CD4-positive, alpha-beta T cell (primary cell): ENCODE results near the gene DOCK4. TPM values are rescaled to one million over a fixed set of nuclear protein-coding genes. Genes with fewer than 3 reads are reported as not detected.
A peak's percentile ranks its signal among the peaks of the same experiment; 100 is the strongest.

Source experiments
- ATAC-seq: fragments of 200-7000 bp; cut with Tn5 transposase; one replicate; pipeline ENCODE4 v1.10.0; 2022; ENCODE audit warnings: mild to moderate bottlenecking; ENCODE audit not compliant: poor library complexity
- CTCF ChIA-PET: fragments of 350-600 bp; sonication (Branson Sonifier 250); formaldehyde crosslinking; loops from one replicate; lab custom pipeline; 2021; ENCODE audit warnings: antibody characterized with exemption, inconsistent platforms; lab: Charles Lee
- POLR2A ChIA-PET: fragments of 350-600 bp; sonication (Branson Sonifier 250); formaldehyde crosslinking; loops from one replicate; lab custom pipeline; 2021; ENCODE audit warnings: antibody characterized with exemption, inconsistent platforms; lab: Charles Lee
- DNase-seq, 14 experiments: peaks; one replicate each; pipeline ENCODE4 v3.0.0-alpha.2; 2013 to 2020; ENCODE audit warnings: mixed read lengths in 2 of 14
- H3K27ac ChIP-seq, 2 donors: one replicate each; pipeline versions ENCODE4 v1.5.1 to v1.7.0; 2013; ENCODE audit warnings: low read length in 2 of 2, low read depth in 1 of 2, mild to moderate bottlenecking in 1 of 2
- H3K27me3 ChIP-seq, 2 experiments: 1 replicate in 1 of 2; 2 replicates in 1 of 2; pipeline versions ENCODE4 v1.6.1 to v1.7.0; 2013; ENCODE audit warnings: low read length in 2 of 2, control low read depth in 1 of 2, mild to moderate bottlenecking in 1 of 2, moderate library complexity in 1 of 2; ENCODE audit not compliant: insufficient read depth in 2 of 2, control insufficient read depth in 1 of 2
- H3K36me3 ChIP-seq: one replicate; pipeline ENCODE4 v1.6.1; 2013; ENCODE audit warnings: low read length, control low read depth; ENCODE audit not compliant: insufficient read depth
- H3K4me1 ChIP-seq: one replicate; pipeline ENCODE4 v1.6.1; 2013; ENCODE audit warnings: low read length, control low read depth; ENCODE audit not compliant: insufficient read depth
- H3K4me3 ChIP-seq: one replicate; pipeline ENCODE4 v1.5.1; 2013; ENCODE audit warnings: mild to moderate bottlenecking, low read length, moderate library complexity
- H3K9me3 ChIP-seq, 2 experiments: 1 replicate in 1 of 2; 2 replicates in 1 of 2; pipeline versions ENCODE4 v1.6.1 to v1.7.0; 2013; ENCODE audit warnings: low read length in 2 of 2, mild to moderate bottlenecking in 2 of 2, control low read depth in 1 of 2, moderate library complexity in 1 of 2; ENCODE audit not compliant: control insufficient read depth in 1 of 2, insufficient read depth in 1 of 2
- H3K27ac Mint-ChIP-seq: one replicate; pipeline ENCODE4 v1.8.0; 2020; ENCODE audit warnings: mixed read lengths
- H3K27me3 Mint-ChIP-seq: one replicate; pipeline ENCODE4 v1.8.0; 2021; ENCODE audit warnings: mixed read lengths
- H3K36me3 Mint-ChIP-seq: one replicate; pipeline ENCODE4 v1.8.0; 2021; ENCODE audit warnings: low read depth, mixed read lengths
- H3K4me1 Mint-ChIP-seq: one replicate; pipeline ENCODE4 v1.8.0; 2021; ENCODE audit warnings: low read depth, mixed read lengths
- H3K4me3 Mint-ChIP-seq: one replicate; pipeline ENCODE4 v1.8.0; 2020; ENCODE audit warnings: mild to moderate bottlenecking, mixed read lengths
- H3K9me3 Mint-ChIP-seq: one replicate; pipeline ENCODE4 v1.8.0; 2020; ENCODE audit warnings: mixed read lengths
- intact Hi-C, 2 experiments: fragments of 100-400 bp; cut with DNase I in 1 of 2; cut with micrococcal nuclease in 1 of 2; formaldehyde crosslinking; loops; one replicate each; pipeline versions ENCODE4 v1.15.1 to v1.9.0; 2023 to 2025; cut with DNase I, micrococcal nuclease
- total RNA-seq, 174 experiments: library from RNA in 2 of 174; stranded (reverse) in 2 of 174; gene quantifications; one replicate each; pipeline ENCODE4 v1.2.3 and lab custom pipeline; 2021 to 2026
- TF ChIP-seq, protein P1 (sequence below): fragments of 200-600 bp; IDR thresholded peaks from one replicate; pipeline ENCODE4 v1.8.0; 2022; ENCODE audit warnings: antibody characterized with exemption, mild to moderate bottlenecking

Gene DOCK4
- total RNA-seq, 2 experiments from 2014 or later = 0.31 to 0.38 TPM

DNA sequence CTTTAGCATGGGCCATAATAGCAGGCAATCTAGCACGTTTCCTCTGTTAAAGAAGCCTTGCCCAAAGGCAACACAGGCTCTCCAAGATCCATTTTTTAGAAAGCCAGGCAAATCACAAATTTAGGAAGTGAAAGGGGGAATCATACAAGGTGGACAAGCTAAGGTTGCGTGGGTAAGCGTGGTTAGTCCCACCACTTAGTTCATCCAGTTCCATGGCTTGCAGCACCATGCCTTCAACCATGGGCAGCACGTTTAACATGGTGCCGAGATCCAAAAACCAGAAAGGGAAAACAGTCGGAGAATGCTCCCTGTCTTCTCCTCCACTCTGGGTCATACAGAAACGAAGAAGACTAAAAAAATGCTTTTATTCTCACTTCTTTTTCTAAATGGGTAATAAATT is 409.5 kb downstream of the DOCK4 start:
- H3K4me3 Mint-ChIP-seq = no peak overlapping the region
- POLR2A ChIA-PET = no interaction called here
- Histone ChIP-seq H3K4me3 (no peak overlapping the region), H3K27me3 (no peaks in the 10 kb centered on the region), H3K4me1 (no peaks in the 10 kb centered on the region), H3K9me3 (peaks cover 22 to 64% of the 10 kb centered on the region in 2 experiments), H3K27ac (no peak overlapping the region), H3K36me3 (no peaks in the 10 kb centered on the region)
- CTCF ChIA-PET = no interaction called here
- DNase-seq (peak in 1 of 14 experiments; percentile 15), ATAC-seq (no peak)
- H3K4me1 Mint-ChIP-seq = no peaks in the 10 kb centered on the region
- TF ChIP-seq, protein P1, sequence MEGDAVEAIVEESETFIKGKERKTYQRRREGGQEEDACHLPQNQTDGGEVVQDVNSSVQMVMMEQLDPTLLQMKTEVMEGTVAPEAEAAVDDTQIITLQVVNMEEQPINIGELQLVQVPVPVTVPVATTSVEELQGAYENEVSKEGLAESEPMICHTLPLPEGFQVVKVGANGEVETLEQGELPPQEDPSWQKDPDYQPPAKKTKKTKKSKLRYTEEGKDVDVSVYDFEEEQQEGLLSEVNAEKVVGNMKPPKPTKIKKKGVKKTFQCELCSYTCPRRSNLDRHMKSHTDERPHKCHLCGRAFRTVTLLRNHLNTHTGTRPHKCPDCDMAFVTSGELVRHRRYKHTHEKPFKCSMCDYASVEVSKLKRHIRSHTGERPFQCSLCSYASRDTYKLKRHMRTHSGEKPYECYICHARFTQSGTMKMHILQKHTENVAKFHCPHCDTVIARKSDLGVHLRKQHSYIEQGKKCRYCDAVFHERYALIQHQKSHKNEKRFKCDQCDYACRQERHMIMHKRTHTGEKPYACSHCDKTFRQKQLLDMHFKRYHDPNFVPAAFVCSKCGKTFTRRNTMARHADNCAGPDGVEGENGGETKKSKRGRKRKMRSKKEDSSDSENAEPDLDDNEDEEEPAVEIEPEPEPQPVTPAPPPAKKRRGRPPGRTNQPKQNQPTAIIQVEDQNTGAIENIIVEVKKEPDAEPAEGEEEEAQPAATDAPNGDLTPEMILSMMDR = no peak
- peaks cover 49% of the 10 kb centered on the region for H3K9me3 Mint-ChIP-seq
- peaks cover 24% of the 10 kb centered on the region for H3K36me3 Mint-ChIP-seq
- peaks cover 4% of the 10 kb centered on the region for H3K27me3 Mint-ChIP-seq
- no peak overlapping the region for H3K27ac Mint-ChIP-seq
- intact Hi-C loops = no loop called here

DNA sequence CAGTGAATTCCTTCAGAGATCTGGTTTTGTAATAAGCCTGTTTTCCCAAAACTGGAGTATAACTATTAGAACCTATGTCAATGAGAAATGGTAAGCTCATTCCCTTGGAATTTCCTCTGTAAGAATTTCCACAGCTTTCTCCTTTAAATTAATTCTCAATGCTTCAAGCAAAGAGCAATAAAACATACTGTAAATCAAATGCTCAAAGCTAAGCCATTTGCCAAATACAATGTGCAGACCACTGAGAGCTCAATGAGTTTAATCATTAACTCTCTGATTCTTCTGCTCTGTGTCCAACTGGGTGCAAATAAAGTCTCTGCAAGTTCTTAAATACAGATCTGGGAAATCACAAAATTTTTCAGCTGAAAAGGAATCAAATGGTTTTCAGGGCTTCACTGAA is 416.3 kb downstream of the DOCK4 start:
- ATAC-seq (no peak), DNase-seq (no peak)
- Histone ChIP-seq H3K27me3 (no peaks in the 10 kb centered on the region), H3K36me3 (no peaks in the 10 kb centered on the region), H3K4me1 (no peaks in the 10 kb centered on the region), H3K27ac (no peak overlapping the region), H3K9me3 (peaks cover 9 to 10% of the 10 kb centered on the region in 2 experiments), H3K4me3 (no peak overlapping the region)
- intact Hi-C loops = no loop called here
- peaks cover 21% of the 10 kb centered on the region for H3K9me3 Mint-ChIP-seq
- POLR2A ChIA-PET = no interaction called here
- TF ChIP-seq, protein P1 = no peak
- CTCF ChIA-PET = no interaction called here
- peaks cover 9% of the 10 kb centered on the region for H3K27me3 Mint-ChIP-seq
- peaks cover 11% of the 10 kb centered on the region for H3K36me3 Mint-ChIP-seq
- no peak overlapping the region for H3K27ac Mint-ChIP-seq
- no peak overlapping the region for H3K4me3 Mint-ChIP-seq
- no peaks in the 10 kb centered on the region for H3K4me1 Mint-ChIP-seq

DNA sequence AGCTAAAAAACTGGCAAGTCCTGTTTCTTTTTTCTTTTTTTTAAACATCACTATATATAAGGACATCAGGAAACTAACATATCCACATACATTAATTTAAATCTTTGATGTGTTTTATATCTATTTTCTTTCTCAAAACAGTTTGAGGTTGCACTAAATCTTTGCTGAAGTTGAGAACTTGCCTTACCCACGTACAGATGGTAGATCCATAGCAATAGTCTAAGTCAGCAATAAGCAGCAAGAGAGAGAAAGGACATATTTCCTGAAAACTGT is 417.2 kb downstream of the DOCK4 start:
- ChIA-PET POLR2A (no interaction called here), CTCF (no interaction called here)
- Mint-ChIP-seq H3K4me3 (no peak overlapping the region), H3K36me3 (peaks cover 8% of the 10 kb centered on the region), H3K27me3 (peaks cover 16% of the 10 kb centered on the region), H3K27ac (no peak overlapping the region), H3K9me3 (peaks cover 13% of the 10 kb centered on the region), H3K4me1 (no peaks in the 10 kb centered on the region)
- Histone ChIP-seq H3K4me3 (no peak overlapping the region), H3K27me3 (no peaks in the 10 kb centered on the region), H3K4me1 (no peaks in the 10 kb centered on the region), H3K27ac (no peak overlapping the region), H3K36me3 (no peaks in the 10 kb centered on the region), H3K9me3 (peaks cover 5 to 6% of the 10 kb centered on the region in 2 experiments)
- ATAC-seq (no peak), DNase-seq (no peak)
- TF ChIP-seq, protein P1 = no peak
- intact Hi-C loops = no loop called here
